ENCODE data around the gene UPK1A. TPM values are rescaled to one million over a fixed set of nuclear protein-coding genes. Genes with fewer than 3 reads are reported as not detected.

Gene UPK1A
- polyA plus RNA-seq, 1 donor from 2014 or later = not detected

GRCh38 chr19:35671818-35672217 lies 5.5 kb downstream of the UPK1A start:
- Histone ChIP-seq H3K9me2 (ENCODE audit: insufficient read depth, low read length) (no peaks in the 10 kb centered on the region), H3F3A (ENCODE audit: insufficient read depth, low read length, poor library complexity, severe bottlenecking) (no peaks in the 10 kb centered on the region), H3K9me3 (ENCODE audit: low read length) (no peaks in the 10 kb centered on the region), H3K36me3 (ENCODE audit: insufficient read depth, low read length) (no peaks in the 10 kb centered on the region), H3K79me2 (replicated peaks; ENCODE audit: insufficient read depth, low read length) (no peaks in the 10 kb centered on the region), H3K4me2 (ENCODE audit: low read length) (no peak overlapping the region), H3K4me3 (ENCODE audit: low read length) (no peak overlapping the region), H2AFZ (ENCODE audit: low read depth, low read length) (no peak overlapping the region), H3K27ac (ENCODE audit: low read length) (no peak overlapping the region), H4K20me1 (ENCODE audit: insufficient read depth) (no peaks in the 10 kb centered on the region), H3K9ac (ENCODE audit: low read length) (no peak overlapping the region), H3K27me3 (ENCODE audit: insufficient read depth, low read depth, low read length) (peaks cover 16% of the 10 kb centered on the region)
- TF ChIP-seq CTCF (IDR thresholded peaks at IDR 0.05; ENCODE audit: poor library complexity, severe bottlenecking) = no peak

- Histone ChIP-seq H3K27me3 (ENCODE audit: insufficient read depth, low read depth, low read length) (peaks cover 16% of the 10 kb centered on the region), H3K9ac (ENCODE audit: low read length) (no peak overlapping the region), H3K9me3 (ENCODE audit: low read length) (no peaks in the 10 kb centered on the region), H4K20me1 (ENCODE audit: insufficient read depth) (no peaks in the 10 kb centered on the region), H3K36me3 (ENCODE audit: insufficient read depth, low read length) (no peaks in the 10 kb centered on the region), H3K4me2 (ENCODE audit: low read length) (no peak overlapping the region), H3K79me2 (replicated peaks; ENCODE audit: insufficient read depth, low read length) (no peaks in the 10 kb centered on the region), H3F3A (ENCODE audit: insufficient read depth, low read length, poor library complexity, severe bottlenecking) (no peaks in the 10 kb centered on the region), H3K4me3 (ENCODE audit: low read length) (no peak overlapping the region), H2AFZ (ENCODE audit: low read depth, low read length) (no peak overlapping the region), H3K9me2 (ENCODE audit: insufficient read depth, low read length) (no peaks in the 10 kb centered on the region), H3K27ac (ENCODE audit: low read length) (no peak overlapping the region)
- TF ChIP-seq EZH2 (IDR thresholded peaks at IDR 0.05; ENCODE audit: borderline replicate concordance, insufficient read depth, low read length, poor library complexity, severe bottlenecking) (no peak), EP300 (conservative IDR thresholded peaks at IDR 0.05; ENCODE audit: poor library complexity, severe bottlenecking) (no peak), RAD21 (conservative IDR thresholded peaks at IDR 0.05) (no peak), REST (IDR thresholded peaks at IDR 0.05; ENCODE audit: borderline replicate concordance) (no peak), CTCF (IDR thresholded peaks at IDR 0.05; ENCODE audit: poor library complexity, severe bottlenecking) (no peak), MXI1 (conservative IDR thresholded peaks at IDR 0.05; ENCODE audit: poor library complexity, severe bottlenecking) (no peak), POLR2AphosphoS5 (IDR thresholded peaks at IDR 0.05) (no peak), TAF1 (IDR thresholded peaks at IDR 0.05; ENCODE audit: low read depth) (no peak), SMC3 (conservative IDR thresholded peaks at IDR 0.05; ENCODE audit: poor library complexity) (no peak)
These were observed 6.9 kb downstream of the UPK1A start for GRCh38 chr19:35673121-35673804.

All from neural cell (in vitro differentiated cells).